Stomach smooth muscle (tissue), 2 donors: ENCODE measurements around the gene PI4KA.
"Not testable (repeated sequence)": the region's sequence is repeated elsewhere in the genome, so short reads cannot be mapped to it uniquely, and the experiment has no call there.

Source experiments
- H3K27ac ChIP-seq: one replicate; pipeline ENCODE4 v1.7.0; 2013; ENCODE audit warnings: mild to moderate bottlenecking, low read length, inconsistent platforms
- H3K27me3 ChIP-seq, 2 donors: one replicate each; pipeline ENCODE4 v1.7.0; 2013; ENCODE audit warnings: low read length in 2 of 2; ENCODE audit not compliant: insufficient read depth in 2 of 2, control insufficient read depth in 1 of 2
- H3K36me3 ChIP-seq, 2 donors: one replicate each; pipeline ENCODE4 v1.7.0; 2013; ENCODE audit warnings: low read length in 2 of 2; ENCODE audit not compliant: control insufficient read depth in 2 of 2, insufficient read depth in 2 of 2
- H3K4me1 ChIP-seq: one replicate; pipeline ENCODE4 v1.7.0; 2013; ENCODE audit warnings: low read length; ENCODE audit not compliant: control insufficient read depth, insufficient read depth
- H3K4me3 ChIP-seq, 2 donors: one replicate each; pipeline ENCODE4 v1.7.0; 2013; ENCODE audit warnings: low read length in 2 of 2
- H3K9ac ChIP-seq, 2 donors: one replicate each; pipeline ENCODE4 v1.7.0; 2013; ENCODE audit warnings: low read length in 2 of 2, mild to moderate bottlenecking in 1 of 2
- H3K9me3 ChIP-seq, 2 donors: one replicate each; pipeline ENCODE4 v1.7.0; 2013; ENCODE audit warnings: low read length in 2 of 2; ENCODE audit not compliant: control insufficient read depth in 2 of 2
- donor health status: healthy.
- donor health status: Pancreatic carcinoma.

Gene PI4KA

DNA sequence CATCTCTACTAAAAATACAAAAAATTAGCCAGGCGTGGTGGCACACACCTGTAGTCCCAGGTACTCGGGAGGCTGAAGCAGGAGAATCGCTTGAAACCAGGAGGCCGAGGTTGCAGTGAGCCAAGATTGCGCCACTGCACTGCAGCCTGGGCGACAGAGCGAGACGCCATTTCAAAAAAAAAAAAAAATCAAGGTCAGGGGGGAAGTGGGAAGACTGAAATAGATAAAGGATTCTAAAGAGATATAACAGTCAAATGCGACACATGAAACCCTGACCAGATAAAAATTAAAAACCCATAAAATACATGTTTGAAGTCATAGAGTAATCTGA is 89.2 kb downstream of the PI4KA start:
- H3K36me3 ChIP-seq, result peaks cover 12 to 18% of the 10 kb centered on the region in 2 donors

DNA sequence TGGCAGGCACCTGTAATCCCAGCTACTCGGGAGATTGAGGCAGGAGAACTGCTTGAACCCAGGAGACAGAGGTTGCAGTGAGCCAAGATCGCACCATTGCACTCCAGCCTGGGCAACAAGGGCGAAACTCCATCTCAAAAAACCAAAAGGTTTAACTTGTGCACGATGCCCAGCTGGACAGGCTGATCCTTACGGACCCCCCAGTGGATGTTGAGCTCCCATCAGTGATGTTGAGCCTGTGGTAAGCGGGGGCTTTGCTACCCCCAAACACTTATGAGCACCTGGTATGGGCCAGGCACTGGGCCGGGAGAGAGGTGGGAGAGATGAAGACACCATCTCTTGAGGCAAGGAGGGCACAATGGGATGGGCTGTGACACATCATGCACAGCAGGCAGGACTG is 92.1 kb downstream of the PI4KA start:
- Histone ChIP-seq H3K27me3 (no peaks in the 10 kb centered on the region), H3K9ac (no peak overlapping the region), H3K4me1 (no peaks in the 10 kb centered on the region), H3K27ac (no peak overlapping the region), H3K36me3 (peaks cover 33 to 34% of the 10 kb centered on the region in 2 donors), H3K4me3 (no peak overlapping the region), H3K9me3 (no peaks in the 10 kb centered on the region)

More for the DNA sequence above, 89.2 kb downstream of the PI4KA start:
- H3K9me3 ChIP-seq, H3K9ac ChIP-seq, H3K27me3 ChIP-seq, H3K27ac ChIP-seq, H3K4me1 ChIP-seq, H3K4me3 ChIP-seq: not testable (repeated sequence)

DNA sequence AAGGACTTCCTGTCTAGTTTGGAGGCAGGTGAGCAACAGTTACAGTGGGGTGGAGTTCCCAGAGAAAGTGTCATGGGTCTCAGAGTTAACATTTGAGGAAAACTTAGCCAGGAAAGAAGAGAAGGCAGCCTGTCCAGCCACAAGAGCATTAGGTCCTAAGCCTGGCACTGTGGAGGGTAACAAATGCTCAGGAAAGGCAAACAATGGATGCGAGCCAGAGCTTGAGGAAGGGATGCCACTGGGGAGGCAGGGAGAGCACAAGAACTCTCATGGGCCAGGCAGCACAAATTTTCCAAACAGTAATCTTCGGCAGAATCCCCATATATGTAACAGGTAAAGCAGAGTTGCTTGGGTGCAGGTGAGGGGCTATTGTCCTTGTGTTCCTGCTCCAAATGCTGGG is 92.7 kb downstream of the PI4KA start:
- no peaks in the 10 kb centered on the region for H3K27me3 ChIP-seq
- H3K9ac ChIP-seq, result no peak overlapping the region
- no peak overlapping the region for H3K27ac ChIP-seq
- no peaks in the 10 kb centered on the region for H3K9me3 ChIP-seq
- no peaks in the 10 kb centered on the region for H3K4me1 ChIP-seq
- H3K4me3 ChIP-seq, result no peak overlapping the region
- H3K36me3 ChIP-seq, result peaks cover 38 to 40% of the 10 kb centered on the region in 2 donors

DNA sequence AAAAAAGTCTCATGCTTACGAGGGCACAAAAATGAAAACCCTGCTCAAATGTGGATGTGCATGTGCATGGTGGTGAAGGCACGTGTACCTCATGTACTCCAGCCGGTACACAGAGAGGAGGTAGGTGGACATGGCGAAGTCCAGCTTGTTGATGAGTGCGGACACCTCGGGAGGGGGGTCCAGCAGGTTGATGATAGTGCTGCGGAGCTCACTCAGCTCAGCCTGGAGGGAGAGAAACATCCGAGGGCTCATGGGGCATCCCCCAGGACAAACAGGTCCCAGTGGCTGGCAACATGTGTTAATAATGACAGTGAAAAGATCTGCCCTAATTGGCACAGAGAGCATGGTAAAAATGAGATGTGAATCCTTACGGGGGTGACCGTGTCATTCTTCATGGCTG is 93.9 kb downstream of the PI4KA start:
- H3K4me1 ChIP-seq, result no peaks in the 10 kb centered on the region
- no peak overlapping the region for H3K27ac ChIP-seq
- H3K36me3 ChIP-seq, result peaks cover 44 to 45% of the 10 kb centered on the region in 2 donors
- H3K27me3 ChIP-seq, result no peaks in the 10 kb centered on the region
- no peaks in the 10 kb centered on the region for H3K9me3 ChIP-seq
- no peak overlapping the region for H3K4me3 ChIP-seq
- no peak overlapping the region for H3K9ac ChIP-seq

DNA sequence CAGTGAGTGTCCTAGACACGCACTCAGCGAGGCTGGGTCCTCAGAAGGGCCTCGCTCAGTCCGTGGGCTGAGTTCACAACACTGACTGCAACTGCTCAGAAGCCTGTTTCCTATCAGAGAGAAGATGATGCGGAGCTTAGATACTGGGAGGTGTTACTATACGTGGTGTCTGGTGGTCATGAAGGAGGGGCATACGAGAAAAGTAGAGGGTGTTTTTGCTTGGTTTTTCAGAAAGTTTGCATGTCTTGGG is 94.2 kb downstream of the PI4KA start:
- H3K9me3 ChIP-seq, result no peaks in the 10 kb centered on the region
- no peak overlapping the region for H3K4me3 ChIP-seq
- no peaks in the 10 kb centered on the region for H3K27me3 ChIP-seq
- no peak overlapping the region for H3K9ac ChIP-seq
- H3K36me3 ChIP-seq, result peaks cover 44 to 45% of the 10 kb centered on the region in 2 donors
- H3K27ac ChIP-seq, result no peak overlapping the region
- H3K4me1 ChIP-seq, result no peaks in the 10 kb centered on the region

DNA sequence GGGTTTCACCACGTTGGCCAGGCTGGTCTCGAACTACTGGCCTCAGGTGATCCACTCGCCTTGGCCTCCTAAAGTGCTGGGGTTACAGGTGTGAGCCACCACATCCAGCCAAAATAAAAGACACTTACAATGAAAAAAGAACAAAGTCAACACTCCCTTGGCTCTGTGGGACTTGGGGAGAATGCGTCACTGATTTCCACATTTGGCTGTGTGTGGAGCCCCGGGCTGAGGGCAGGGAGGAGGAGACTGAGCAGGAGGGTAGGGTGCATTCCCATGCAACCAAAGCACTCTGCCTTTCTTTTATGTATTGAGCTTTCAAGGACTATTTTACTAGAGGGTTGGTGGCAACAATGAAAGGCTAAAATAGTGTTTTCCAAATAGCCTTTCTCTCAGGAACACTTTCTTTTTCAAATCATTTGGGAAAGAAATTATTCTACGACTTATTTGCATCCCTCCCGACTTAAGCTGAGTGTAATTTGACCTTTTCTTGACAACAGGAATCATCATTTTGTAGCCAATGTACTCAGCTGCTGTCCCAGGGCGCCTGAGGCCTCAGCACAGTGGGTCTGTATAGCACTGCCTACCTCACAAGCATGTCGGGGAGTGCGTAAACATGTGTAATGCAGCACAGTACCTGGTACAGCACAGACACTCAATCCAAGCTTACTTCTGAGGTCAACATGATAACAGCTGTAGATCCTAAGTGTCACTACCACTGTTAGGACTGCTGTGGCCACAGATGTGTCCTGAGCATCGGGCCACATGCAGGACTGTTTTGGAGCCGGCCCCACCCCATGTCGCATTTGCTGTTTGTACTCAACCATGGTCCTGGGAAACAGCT is 94.8 kb downstream of the PI4KA start:
- Histone ChIP-seq H3K4me3 (no peak overlapping the region), H3K9ac (no peak overlapping the region), H3K36me3 (peaks cover 44 to 45% of the 10 kb centered on the region in 2 donors), H3K27ac (no peak overlapping the region), H3K4me1 (no peaks in the 10 kb centered on the region), H3K9me3 (no peaks in the 10 kb centered on the region), H3K27me3 (no peaks in the 10 kb centered on the region)

DNA sequence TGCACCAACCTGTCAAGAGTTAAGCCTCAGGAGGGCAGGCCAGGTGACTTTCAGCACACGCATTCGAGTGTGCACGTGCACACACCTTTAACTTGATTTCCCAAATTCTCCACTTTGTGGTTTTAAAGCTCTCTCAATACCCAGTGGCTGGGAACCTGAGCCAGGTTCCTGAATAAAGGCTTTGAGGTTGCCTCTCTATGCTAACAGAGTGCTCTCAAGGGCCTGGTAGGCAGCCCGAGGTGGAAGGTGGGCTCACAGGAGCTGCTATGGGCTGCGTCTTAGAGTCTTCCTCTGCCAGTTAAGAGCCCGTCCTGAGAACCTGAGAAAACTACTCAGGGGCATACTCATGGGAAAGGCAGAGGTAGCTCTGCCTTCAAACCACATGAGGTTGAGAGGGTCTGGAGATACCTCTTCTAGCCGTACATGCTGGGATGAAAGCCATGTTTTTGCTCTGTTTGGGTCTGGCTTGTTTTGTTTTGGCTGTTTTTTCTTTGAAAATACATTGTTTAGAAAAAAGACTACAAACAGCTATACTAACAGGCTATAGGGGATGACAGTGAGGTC is 96.3 kb downstream of the PI4KA start:
- H3K9me3 ChIP-seq, result no peaks in the 10 kb centered on the region
- peaks cover 45 to 48% of the 10 kb centered on the region in 2 donors for H3K36me3 ChIP-seq

DNA sequence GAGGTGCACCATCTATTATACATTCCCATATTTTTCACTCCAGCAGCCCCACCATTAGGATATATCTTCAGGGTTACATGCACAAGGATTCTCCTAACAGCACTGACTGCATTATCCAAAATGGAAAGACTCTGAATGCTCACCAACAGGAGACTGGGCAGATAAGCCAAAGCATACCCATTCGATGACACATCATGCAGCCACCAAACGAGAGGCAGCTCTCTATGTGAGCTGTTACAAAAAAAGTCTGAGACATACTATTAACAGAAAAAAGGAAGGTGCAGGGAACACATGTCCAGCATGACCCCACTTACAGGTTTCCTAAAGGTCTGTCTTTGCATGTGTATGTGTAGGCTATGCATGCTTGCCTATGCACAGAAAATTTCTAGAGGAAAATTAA is 97.1 kb downstream of the PI4KA start:
- peaks cover 48% of the 10 kb centered on the region in 2 donors for H3K36me3 ChIP-seq
- H3K4me3 ChIP-seq, result no peak overlapping the region
- H3K4me1 ChIP-seq, result no peaks in the 10 kb centered on the region
- no peak overlapping the region for H3K9ac ChIP-seq
- no peaks in the 10 kb centered on the region for H3K27me3 ChIP-seq
- no peak overlapping the region for H3K27ac ChIP-seq
- H3K9me3 ChIP-seq, result no peaks in the 10 kb centered on the region

More for the DNA sequence above, 96.3 kb downstream of the PI4KA start:
- Histone ChIP-seq H3K9ac (no peak overlapping the region), H3K4me1 (no peaks in the 10 kb centered on the region), H3K27me3 (no peaks in the 10 kb centered on the region), H3K27ac (no peak overlapping the region), H3K4me3 (no peak overlapping the region)

DNA sequence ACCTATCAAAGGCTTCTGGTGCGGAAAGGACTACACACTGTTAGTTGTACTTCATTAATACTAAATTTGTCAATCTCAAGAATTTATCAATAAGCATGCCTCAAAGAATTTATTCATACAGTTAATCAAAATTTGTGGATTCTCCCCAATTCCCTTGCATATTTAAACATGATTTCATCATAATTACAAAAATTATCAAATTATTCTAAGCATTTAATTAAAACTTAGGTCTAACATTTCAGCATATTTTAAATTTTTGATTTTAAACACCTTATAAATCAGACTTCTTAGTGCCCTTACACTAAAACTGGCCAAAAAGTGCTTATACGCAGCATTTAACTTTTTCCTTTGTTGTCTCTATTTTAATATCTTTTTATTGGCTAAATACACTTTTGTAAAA is 98.5 kb downstream of the PI4KA start:
- H3K4me1 ChIP-seq, result no peaks in the 10 kb centered on the region
- H3K27me3 ChIP-seq, result no peaks in the 10 kb centered on the region
- H3K4me3 ChIP-seq, result no peak overlapping the region
- no peak overlapping the region for H3K9ac ChIP-seq
- peaks cover 40 to 42% of the 10 kb centered on the region in 2 donors for H3K36me3 ChIP-seq
- no peak overlapping the region for H3K27ac ChIP-seq
- H3K9me3 ChIP-seq, result no peaks in the 10 kb centered on the region

DNA sequence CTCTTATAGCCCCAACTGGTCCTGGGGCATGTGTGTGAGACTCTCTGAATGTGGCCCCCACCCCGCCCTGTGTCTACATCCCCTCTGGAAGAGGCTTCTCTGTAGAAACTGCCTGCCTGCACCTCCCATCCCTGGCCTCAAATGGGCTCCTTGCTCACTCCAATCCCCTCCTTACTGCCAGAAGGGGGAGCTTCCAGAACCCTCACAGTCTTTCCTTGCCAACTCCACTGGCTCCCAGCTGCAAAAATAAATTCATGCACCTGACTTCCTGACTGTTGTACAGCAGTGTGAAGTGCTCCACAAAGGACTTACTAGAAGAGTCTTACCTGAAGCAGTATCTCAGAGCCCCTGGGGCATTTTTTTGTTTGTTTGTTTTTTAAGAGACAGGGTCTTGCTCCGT is 99.9 kb downstream of the PI4KA start:
- H3K36me3 ChIP-seq, result peaks cover 28% of the 10 kb centered on the region in 2 donors
- no peak overlapping the region for H3K9ac ChIP-seq
- H3K4me3 ChIP-seq, result no peak overlapping the region
- no peaks in the 10 kb centered on the region for H3K27me3 ChIP-seq
- H3K27ac ChIP-seq, result no peak overlapping the region
- no peaks in the 10 kb centered on the region for H3K9me3 ChIP-seq
- H3K4me1 ChIP-seq, result no peaks in the 10 kb centered on the region

DNA sequence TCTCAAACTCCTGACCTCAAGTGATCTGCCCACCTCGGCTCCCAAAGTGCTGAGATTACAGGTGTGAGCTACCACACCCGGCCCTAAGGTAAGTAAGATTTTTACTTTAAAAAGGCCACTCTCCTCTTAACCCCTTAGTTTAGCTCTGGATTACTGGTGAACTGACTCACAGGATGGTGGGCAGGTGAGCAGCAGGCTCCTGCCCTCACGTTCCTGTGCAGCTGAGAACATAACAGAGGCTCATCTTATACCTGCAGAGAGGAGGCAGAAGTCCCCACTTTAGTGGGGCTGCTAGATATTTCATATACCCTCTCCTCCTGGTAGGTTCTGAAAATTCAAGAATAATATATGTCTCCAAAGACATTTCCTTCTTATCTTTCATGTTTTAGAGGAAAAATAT is 101.8 kb downstream of the PI4KA start:
- Histone ChIP-seq H3K9me3 (no peaks in the 10 kb centered on the region), H3K4me3 (no peak overlapping the region), H3K27me3 (no peaks in the 10 kb centered on the region), H3K4me1 (no peaks in the 10 kb centered on the region), H3K9ac (no peak overlapping the region), H3K27ac (no peak overlapping the region), H3K36me3 (peaks cover 28 to 31% of the 10 kb centered on the region in 2 donors)
